ENCODE data around the gene TRIM50.
"Not testable (repeated sequence)": the region's sequence is repeated elsewhere in the genome, so short reads cannot be mapped to it uniquely, and the experiment has no call there.

The TRIM50 gene

DNA sequence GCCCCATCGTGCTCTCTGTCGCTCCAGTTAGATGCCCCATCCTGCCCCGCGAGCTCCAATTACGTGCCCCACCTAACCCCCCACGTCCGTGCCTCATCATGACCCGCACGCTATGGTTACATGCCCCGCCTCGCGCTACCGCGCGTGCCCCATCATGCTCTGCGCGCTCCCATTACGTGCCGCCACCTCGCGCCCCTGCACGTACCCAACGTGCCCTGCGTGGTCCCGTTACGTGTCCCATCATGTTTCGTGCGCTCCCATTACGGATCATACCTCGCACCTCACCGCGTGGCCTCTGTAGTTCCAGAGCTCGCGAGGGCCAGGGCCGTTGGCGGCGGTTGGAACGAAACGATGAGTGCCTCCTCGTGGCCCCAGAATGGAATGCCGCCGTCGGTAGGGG, at the start of gene TRIM50, which contains the start of gene FKBP6:
Gene TRIM50, minus strand, starts transcription at position 161 of the 400 bp plus-strand sequence. CDS start 3,295 bp downstream, outside the sequence.
Gene FKBP6, plus strand, starts transcription at position 240 of the 400 bp plus-strand sequence. CDS start 268 bp downstream, outside the sequence.
- not testable (repeated sequence) for H3K27ac ChIP-seq (ENCODE audit: low read length); H3K27me3 ChIP-seq (ENCODE audit: control insufficient read depth, insufficient read depth, low read length); H3K9me3 ChIP-seq (ENCODE audit: control insufficient read depth, insufficient read depth, low read length); DNase-seq (ENCODE audit: low read depth, low spot score); H3K36me3 ChIP-seq (ENCODE audit: control insufficient read depth, insufficient read depth, low read length); H3K4me3 ChIP-seq (ENCODE audit: low read length); H3K4me1 ChIP-seq (ENCODE audit: control insufficient read depth, insufficient read depth, low read length)
- WGBS (ENCODE audit: insufficient coverage, insufficient read length): no CpG with 5 or more reads among the region's 43 CpGs

DNA sequence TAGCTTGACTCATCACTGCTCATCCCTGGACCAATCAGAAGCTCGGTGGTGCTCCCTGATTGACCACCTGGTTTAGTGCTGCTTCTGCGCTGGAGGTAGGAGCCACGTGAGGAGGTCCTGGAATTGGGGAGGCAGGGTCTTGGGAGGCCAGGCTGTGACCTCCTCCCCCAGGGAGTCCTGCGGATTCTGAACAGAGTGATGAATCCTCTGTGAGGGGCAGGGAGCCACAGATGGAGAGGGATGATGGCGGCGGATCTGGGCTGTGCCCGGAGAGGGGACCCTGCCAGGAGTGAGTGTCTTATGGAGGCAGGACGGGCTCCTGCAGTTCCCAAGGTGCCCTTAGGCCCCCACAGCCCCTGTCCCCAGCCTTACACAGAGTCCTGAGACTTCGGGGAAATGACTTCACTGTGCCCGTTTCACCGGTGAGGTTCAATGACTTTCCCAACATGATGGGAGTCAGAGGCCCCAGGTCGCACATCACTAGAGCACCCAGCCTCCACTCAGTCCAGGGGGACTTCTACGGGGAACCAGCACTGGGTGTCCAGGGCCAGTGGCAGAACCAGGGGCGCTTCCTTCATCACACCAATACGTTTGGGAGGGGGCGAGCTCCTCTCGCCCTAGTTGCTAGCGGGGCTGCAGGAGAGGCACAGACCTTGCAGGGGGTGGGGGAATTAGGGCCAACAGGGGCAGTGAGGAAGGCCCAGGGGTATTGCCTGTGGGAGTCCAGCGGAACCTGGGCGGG, 49.0 kb upstream of the TRIM50 start:
- no peaks in the 10 kb centered on the region for H3K9me3 ChIP-seq (ENCODE audit: control insufficient read depth, insufficient read depth, low read length)
- DNase-seq (ENCODE audit: low read depth, low spot score): no peak
- no peaks in the 10 kb centered on the region for H3K4me1 ChIP-seq (ENCODE audit: control insufficient read depth, insufficient read depth, low read length)
- no peak overlapping the region for H3K27ac ChIP-seq (ENCODE audit: low read length)
- no peaks in the 10 kb centered on the region for H3K27me3 ChIP-seq (ENCODE audit: control insufficient read depth, insufficient read depth, low read length)
- WGBS (ENCODE audit: insufficient coverage, insufficient read length): no CpG with 5 or more reads among the region's 20 CpGs
- H3K36me3 ChIP-seq (ENCODE audit: control insufficient read depth, insufficient read depth, low read length): no peaks in the 10 kb centered on the region
- H3K4me3 ChIP-seq (ENCODE audit: low read length): no peak overlapping the region

DNA sequence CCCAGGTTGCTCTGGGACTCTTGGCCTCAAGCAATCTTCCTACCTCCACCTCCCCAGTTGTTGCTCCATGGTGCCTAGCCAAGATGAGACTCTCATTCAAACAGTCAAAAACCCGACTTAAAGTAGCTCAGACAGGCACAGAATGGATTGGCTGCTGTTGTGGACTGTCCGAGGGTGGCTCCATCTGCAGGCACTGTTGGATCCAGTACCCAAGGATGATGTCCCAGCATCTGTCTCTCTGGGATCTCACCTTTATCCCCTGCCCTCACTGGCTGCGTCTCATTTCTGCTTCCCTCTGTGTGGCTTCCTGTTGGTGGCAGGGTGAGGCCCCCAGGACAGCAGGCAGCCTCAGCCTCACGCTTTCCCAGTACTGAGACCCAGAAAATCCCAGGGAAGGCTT, 48.4 kb upstream of the TRIM50 start:
- not testable (repeated sequence) for H3K27ac ChIP-seq (ENCODE audit: low read length); H3K4me1 ChIP-seq (ENCODE audit: control insufficient read depth, insufficient read depth, low read length); H3K36me3 ChIP-seq (ENCODE audit: control insufficient read depth, insufficient read depth, low read length); H3K27me3 ChIP-seq (ENCODE audit: control insufficient read depth, insufficient read depth, low read length); H3K9me3 ChIP-seq (ENCODE audit: control insufficient read depth, insufficient read depth, low read length); H3K4me3 ChIP-seq (ENCODE audit: low read length); DNase-seq (ENCODE audit: low read depth, low spot score)
- no CpG with 5 or more reads among the region's 4 CpGs for WGBS (ENCODE audit: insufficient coverage, insufficient read length)

DNA sequence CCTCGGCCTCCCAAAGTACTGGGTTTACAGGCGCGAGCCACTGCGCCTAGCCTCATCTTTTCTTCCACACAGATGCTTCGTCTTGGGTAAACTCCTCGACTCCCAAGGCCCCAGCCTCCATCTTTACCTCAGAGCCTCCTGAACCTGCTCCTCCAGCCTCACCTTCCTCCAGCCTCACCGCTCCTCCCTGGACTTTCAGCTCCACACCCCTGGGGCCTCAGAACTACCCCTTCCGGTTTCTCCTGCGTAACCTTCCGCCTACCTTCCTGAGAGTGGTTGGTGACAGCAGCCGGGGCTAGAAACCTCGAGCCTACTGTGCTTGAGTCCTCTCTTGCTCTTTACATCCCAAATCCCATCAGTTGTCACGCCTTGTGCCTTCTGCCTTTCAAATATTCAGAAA, 45.9 kb upstream of the TRIM50 start:
- Histone ChIP-seq H3K27ac (ENCODE audit: low read length) (no peak overlapping the region), H3K36me3 (ENCODE audit: control insufficient read depth, insufficient read depth, low read length) (no peaks in the 10 kb centered on the region), H3K9me3 (ENCODE audit: control insufficient read depth, insufficient read depth, low read length) (no peaks in the 10 kb centered on the region), H3K4me3 (ENCODE audit: low read length) (no peak overlapping the region), H3K4me1 (ENCODE audit: control insufficient read depth, insufficient read depth, low read length) (no peaks in the 10 kb centered on the region), H3K27me3 (ENCODE audit: control insufficient read depth, insufficient read depth, low read length) (no peaks in the 10 kb centered on the region)
- no peak for DNase-seq (ENCODE audit: low read depth, low spot score)
- no CpG with 5 or more reads among the region's 13 CpGs for WGBS (ENCODE audit: insufficient coverage, insufficient read length)

DNA sequence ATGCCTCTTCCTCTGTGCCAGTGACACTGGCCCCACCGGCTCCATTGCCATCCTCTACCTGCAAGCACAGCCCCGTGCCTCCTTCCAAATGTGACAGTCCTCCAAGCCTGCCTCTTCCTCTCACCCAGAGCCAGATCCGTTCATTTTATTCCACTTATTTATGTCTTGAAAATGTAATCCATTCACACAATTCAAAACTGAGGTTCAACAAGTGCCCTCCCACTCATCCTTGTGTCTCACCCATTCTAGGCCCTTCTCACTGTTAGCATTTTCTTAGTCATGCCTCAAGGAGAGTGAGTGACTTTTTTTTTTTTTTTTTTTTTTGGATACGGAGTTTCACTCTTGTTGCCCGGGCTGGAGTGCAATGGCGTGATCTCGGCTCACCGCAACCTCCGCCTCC, 41.7 kb upstream of the TRIM50 start:
- Histone ChIP-seq H3K9me3 (ENCODE audit: control insufficient read depth, insufficient read depth, low read length) (no peaks in the 10 kb centered on the region), H3K27me3 (ENCODE audit: control insufficient read depth, insufficient read depth, low read length) (no peaks in the 10 kb centered on the region), H3K27ac (ENCODE audit: low read length) (no peak overlapping the region), H3K4me1 (ENCODE audit: control insufficient read depth, insufficient read depth, low read length) (no peaks in the 10 kb centered on the region), H3K4me3 (ENCODE audit: low read length) (no peak overlapping the region), H3K36me3 (ENCODE audit: control insufficient read depth, insufficient read depth, low read length) (no peaks in the 10 kb centered on the region)
- no CpG with 5 or more reads among the region's 9 CpGs for WGBS (ENCODE audit: insufficient coverage, insufficient read length)
- DNase-seq (ENCODE audit: low read depth, low spot score): no peak

DNA sequence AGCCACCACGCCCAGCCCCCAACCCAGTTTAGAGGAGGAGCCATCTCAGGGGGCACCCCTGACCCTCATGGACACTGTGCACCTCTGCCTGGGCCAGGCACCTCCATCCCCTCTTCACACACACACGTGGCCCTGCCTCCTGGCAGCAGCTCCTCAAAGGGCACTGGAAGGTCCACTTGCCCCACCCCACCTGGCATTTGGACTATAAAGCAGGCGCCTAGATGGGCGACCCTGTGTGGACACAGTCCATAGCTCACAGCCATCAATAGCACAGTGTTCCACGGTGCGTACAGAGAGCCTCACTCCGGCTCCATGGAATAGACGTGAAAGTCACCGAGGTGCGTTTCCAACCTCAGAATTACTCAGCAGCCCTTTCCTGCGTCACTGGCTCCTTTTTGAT, 41.1 kb upstream of the TRIM50 start:
- Histone ChIP-seq H3K4me3 (ENCODE audit: low read length) (no peak overlapping the region), H3K27me3 (ENCODE audit: control insufficient read depth, insufficient read depth, low read length) (no peaks in the 10 kb centered on the region), H3K4me1 (ENCODE audit: control insufficient read depth, insufficient read depth, low read length) (no peaks in the 10 kb centered on the region), H3K36me3 (ENCODE audit: control insufficient read depth, insufficient read depth, low read length) (no peaks in the 10 kb centered on the region), H3K9me3 (ENCODE audit: control insufficient read depth, insufficient read depth, low read length) (no peaks in the 10 kb centered on the region), H3K27ac (ENCODE audit: low read length) (no peak overlapping the region)
- no peak for DNase-seq (ENCODE audit: low read depth, low spot score)
- no CpG with 5 or more reads among the region's 11 CpGs for WGBS (ENCODE audit: insufficient coverage, insufficient read length)

DNA sequence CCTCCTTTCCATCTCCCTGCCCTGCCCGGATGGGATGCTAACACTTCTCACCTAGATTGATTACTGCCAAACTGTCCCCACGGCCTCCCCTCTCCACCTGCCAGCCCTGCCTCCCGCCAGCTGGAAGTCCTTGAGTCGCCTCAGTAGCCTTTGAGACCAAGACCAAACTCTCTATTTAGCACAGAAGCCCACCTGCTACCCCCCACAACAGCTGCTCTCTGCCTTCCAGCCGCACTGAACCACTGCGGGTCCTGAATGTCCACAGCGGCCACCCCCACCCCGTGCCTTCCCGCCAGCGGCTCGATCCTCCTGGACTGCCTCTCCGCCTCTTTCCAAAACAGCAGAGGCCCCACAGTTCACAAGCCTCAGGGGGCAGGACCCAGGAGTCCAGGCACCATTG, 39.1 kb upstream of the TRIM50 start:
- Histone ChIP-seq H3K4me1 (ENCODE audit: control insufficient read depth, insufficient read depth, low read length) (no peaks in the 10 kb centered on the region), H3K9me3 (ENCODE audit: control insufficient read depth, insufficient read depth, low read length) (no peaks in the 10 kb centered on the region), H3K27ac (ENCODE audit: low read length) (no peak overlapping the region), H3K27me3 (ENCODE audit: control insufficient read depth, insufficient read depth, low read length) (no peaks in the 10 kb centered on the region), H3K36me3 (ENCODE audit: control insufficient read depth, insufficient read depth, low read length) (no peaks in the 10 kb centered on the region), H3K4me3 (ENCODE audit: low read length) (no peak overlapping the region)
- no peak for DNase-seq (ENCODE audit: low read depth, low spot score)
- no CpG with 5 or more reads among the region's 12 CpGs for WGBS (ENCODE audit: insufficient coverage, insufficient read length)

DNA sequence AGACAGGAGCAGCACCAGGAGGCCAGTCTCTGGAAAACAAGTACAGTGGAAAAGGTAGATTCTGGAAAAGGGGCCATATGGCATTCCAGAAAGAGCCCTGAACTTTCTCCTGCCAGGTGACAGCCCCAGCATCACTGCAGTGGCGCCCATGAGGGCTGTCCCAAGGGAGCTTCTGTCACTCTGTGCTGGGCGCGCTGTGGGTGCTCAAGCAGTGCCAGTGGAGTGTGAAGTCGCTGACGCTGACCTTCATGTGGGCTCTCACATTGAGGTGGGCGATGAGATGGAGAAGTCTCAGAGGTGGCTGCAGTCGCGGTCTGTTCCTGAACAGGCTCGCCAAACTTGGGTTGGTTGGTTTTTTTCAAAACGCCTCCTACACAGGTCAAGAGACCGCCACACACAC, 38.2 kb upstream of the TRIM50 start:
- Histone ChIP-seq H3K4me3 (ENCODE audit: low read length) (no peak overlapping the region), H3K4me1 (ENCODE audit: control insufficient read depth, insufficient read depth, low read length) (no peaks in the 10 kb centered on the region), H3K27ac (ENCODE audit: low read length) (no peak overlapping the region), H3K36me3 (ENCODE audit: control insufficient read depth, insufficient read depth, low read length) (no peaks in the 10 kb centered on the region), H3K27me3 (ENCODE audit: control insufficient read depth, insufficient read depth, low read length) (no peaks in the 10 kb centered on the region), H3K9me3 (ENCODE audit: control insufficient read depth, insufficient read depth, low read length) (no peaks in the 10 kb centered on the region)
- no CpG with 5 or more reads among the region's 11 CpGs for WGBS (ENCODE audit: insufficient coverage, insufficient read length)
- no peak for DNase-seq (ENCODE audit: low read depth, low spot score)

DNA sequence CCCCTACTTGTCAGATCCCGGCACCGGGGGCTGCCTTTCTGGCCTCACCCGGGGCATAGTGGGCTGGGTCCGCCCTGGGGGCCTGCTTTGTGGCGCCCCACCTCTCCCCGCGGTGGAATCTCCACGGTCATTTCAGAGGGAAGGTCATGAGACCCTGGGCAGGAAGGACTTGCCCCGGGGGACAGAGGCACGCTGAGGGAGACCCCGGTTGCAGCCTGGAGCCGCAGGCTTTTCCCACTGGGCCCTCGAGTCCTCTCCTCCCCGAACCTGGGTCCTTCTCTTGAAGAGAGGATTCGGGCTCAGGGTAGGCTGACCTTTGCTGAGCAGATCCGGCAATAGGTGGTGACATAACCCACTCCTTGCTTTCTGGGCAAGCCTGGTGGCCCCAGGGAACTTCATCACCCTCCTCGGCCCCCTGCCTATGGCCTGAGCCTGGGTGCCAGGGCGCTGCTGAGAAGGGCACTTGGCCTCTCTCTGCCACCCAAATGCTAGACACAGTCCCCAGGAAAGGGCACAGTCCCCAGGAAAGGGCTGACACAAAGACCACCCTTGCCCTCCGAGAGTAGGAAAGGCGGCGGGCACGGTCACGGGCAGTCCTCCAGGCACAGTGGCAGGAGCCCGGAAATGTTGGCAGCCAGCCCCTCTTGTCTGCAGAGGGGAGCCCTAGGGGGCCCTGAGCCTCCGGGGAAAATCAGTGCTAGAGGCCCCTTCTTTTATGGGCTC, 36.3 kb upstream of the TRIM50 start:
- H3K9me3 ChIP-seq (ENCODE audit: control insufficient read depth, insufficient read depth, low read length): no peaks in the 10 kb centered on the region
- no peak overlapping the region for H3K27ac ChIP-seq (ENCODE audit: low read length)
- H3K36me3 ChIP-seq (ENCODE audit: control insufficient read depth, insufficient read depth, low read length): no peaks in the 10 kb centered on the region
- no CpG with 5 or more reads among the region's 25 CpGs for WGBS (ENCODE audit: insufficient coverage, insufficient read length)
- no peaks in the 10 kb centered on the region for H3K4me1 ChIP-seq (ENCODE audit: control insufficient read depth, insufficient read depth, low read length)
- no peaks in the 10 kb centered on the region for H3K27me3 ChIP-seq (ENCODE audit: control insufficient read depth, insufficient read depth, low read length)
- H3K4me3 ChIP-seq (ENCODE audit: low read length): no peak overlapping the region
- DNase-seq (ENCODE audit: low read depth, low spot score): no peak

DNA sequence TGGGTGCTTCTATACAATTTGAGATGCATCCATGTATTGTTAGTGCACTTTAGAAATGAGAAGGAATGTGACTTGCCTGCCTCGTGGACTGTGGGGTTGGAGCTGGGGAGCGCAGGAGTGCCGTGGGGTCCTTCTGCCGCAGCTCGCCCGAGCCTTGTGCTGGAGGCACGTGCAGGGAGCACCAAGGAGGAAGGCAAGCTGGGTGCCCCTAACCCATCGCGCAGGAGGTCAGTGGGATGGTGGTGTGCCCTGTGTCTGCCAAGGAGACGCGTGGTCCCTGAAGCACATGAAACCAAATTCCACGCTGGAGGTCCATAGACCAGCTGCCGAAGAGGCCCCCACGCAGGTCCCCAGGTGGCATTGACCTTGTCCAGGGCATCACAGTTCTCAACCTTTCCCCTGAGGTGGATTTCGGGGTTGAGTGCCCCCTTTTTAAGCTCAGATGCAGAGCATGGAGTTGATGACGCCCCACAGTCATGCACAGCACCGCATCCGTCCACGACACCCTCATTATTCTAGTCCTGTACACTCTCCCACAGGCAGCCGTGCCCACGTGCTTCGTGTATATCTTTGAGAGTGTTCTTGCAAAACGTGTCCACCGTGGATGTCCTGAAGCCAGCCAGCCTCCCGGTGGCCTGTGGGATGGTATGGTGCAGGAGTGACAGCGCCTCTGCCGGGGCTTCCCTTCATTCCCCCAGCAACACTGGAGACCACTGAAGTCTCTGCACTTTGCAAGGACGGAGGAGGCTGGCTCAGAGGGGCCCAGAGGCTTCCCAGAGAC, 35.5 kb upstream of the TRIM50 start:
- H3K27me3 ChIP-seq (ENCODE audit: control insufficient read depth, insufficient read depth, low read length): no peaks in the 10 kb centered on the region
- H3K36me3 ChIP-seq (ENCODE audit: control insufficient read depth, insufficient read depth, low read length): no peaks in the 10 kb centered on the region
- DNase-seq (ENCODE audit: low read depth, low spot score): no peak
- H3K4me1 ChIP-seq (ENCODE audit: control insufficient read depth, insufficient read depth, low read length): no peaks in the 10 kb centered on the region
- H3K9me3 ChIP-seq (ENCODE audit: control insufficient read depth, insufficient read depth, low read length): no peaks in the 10 kb centered on the region
- WGBS (ENCODE audit: insufficient coverage, insufficient read length): no CpG with 5 or more reads among the region's 28 CpGs
- H3K27ac ChIP-seq (ENCODE audit: low read length): no peak overlapping the region
- H3K4me3 ChIP-seq (ENCODE audit: low read length): no peak overlapping the region
